Fibroblast of villous mesenchyme (primary cell): ENCODE results near the gene ANKRD28. TPM values are rescaled to one million over a fixed set of nuclear protein-coding genes. Genes with fewer than 3 reads are reported as not detected.
"Not testable (repeated sequence)": the region's sequence is repeated elsewhere in the genome, so short reads cannot be mapped to it uniquely, and the experiment has no call there.

Source experiments
- DNase-seq: peaks from one replicate; pipeline ENCODE4 v3.0.0-alpha.2; 2010; ENCODE audit warnings: low read depth
- H3K4me3 ChIP-seq: 2 replicates; pipeline ENCODE4 v1.5.1; 2011; ENCODE audit warnings: low read depth, mild to moderate bottlenecking, low read length
- total RNA-seq: library from RNA; depleted of rRNA; stranded (reverse); fragments of >200 nt; gene quantifications from 2 replicates; pipeline ENCODE4 v1.2.3, GENCODE V29; 2012
- TF ChIP-seq, protein P1 (sequence below): IDR thresholded peaks from 2 replicates; pipeline ENCODE4 v1.5.1; 2012; ENCODE audit warnings: low read depth, mild to moderate bottlenecking, low read length; ENCODE audit not compliant: insufficient read depth

Gene ANKRD28
- total RNA-seq, 1 donor, result 372 TPM

- DNase-seq, result peak; percentile 82
- TF ChIP-seq, protein P1, sequence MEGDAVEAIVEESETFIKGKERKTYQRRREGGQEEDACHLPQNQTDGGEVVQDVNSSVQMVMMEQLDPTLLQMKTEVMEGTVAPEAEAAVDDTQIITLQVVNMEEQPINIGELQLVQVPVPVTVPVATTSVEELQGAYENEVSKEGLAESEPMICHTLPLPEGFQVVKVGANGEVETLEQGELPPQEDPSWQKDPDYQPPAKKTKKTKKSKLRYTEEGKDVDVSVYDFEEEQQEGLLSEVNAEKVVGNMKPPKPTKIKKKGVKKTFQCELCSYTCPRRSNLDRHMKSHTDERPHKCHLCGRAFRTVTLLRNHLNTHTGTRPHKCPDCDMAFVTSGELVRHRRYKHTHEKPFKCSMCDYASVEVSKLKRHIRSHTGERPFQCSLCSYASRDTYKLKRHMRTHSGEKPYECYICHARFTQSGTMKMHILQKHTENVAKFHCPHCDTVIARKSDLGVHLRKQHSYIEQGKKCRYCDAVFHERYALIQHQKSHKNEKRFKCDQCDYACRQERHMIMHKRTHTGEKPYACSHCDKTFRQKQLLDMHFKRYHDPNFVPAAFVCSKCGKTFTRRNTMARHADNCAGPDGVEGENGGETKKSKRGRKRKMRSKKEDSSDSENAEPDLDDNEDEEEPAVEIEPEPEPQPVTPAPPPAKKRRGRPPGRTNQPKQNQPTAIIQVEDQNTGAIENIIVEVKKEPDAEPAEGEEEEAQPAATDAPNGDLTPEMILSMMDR, result peak; percentile 34
- no peak overlapping the region for H3K4me3 ChIP-seq
Measured at GRCh38 chr3:15815696-15816095, 17.9 kb upstream of the ANKRD28 start.

DNA sequence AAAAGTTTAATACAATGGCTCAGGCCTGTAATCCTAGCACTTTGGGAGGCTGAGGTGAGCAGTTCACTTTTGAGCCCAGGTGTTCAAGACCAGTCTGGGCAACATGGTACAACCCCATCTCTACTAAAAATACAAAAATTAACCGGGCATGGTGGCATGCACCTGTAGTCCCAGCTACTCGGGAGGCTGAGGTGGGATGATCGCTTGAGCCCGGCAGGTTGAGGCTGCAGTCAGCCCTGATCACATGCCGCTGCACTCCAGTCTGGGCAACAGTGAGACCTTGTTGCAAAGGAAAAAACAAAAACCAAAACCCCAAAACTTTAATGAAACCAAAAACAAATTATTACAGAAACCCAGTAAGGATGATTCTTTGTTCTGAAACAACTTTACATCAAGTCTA is 15.3 kb upstream of the ANKRD28 start:
- H3K4me3 ChIP-seq, DNase-seq: not testable (repeated sequence)

DNA sequence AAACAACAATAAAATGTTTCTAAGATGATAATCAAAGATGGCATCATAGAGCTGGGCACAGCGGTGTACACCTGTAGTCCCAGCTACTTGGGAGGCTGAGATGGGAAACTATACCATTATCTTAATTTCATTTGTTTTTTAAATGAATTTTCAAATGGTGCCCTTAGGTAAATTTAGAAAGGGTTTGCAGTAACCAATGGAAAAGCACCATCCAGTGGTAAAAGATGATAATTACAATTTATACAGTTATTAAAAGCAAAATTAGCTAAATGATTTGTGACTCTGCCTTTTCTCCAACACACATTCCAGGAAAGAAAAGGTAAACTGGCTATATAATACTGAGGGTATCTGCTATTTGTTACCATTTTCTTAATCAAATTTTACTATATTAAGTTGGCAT is 14.4 kb upstream of the ANKRD28 start:
- peak; percentile 49 for DNase-seq
- no peak overlapping the region for H3K4me3 ChIP-seq
- TF ChIP-seq, protein P1, result peak; percentile 45

DNA sequence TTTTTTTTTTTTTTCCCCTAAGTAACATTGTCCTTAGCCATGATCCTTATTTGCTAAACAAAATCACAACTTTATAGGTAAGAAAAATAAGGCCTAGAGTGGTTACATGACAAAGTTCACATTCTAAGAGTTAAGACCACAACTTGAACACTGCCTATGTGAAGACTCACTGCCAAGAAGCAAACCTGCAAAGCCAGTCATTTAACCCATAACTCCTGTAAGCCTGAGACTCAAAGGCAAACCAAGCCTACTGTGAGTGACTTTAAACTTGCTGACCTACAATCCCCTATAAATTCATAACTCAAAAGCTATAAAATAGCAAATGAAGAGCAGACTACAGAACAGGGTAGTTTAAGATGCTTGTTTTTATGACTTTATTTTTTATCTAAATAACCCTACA is 12.9 kb upstream of the ANKRD28 start:
- no peak for DNase-seq
- TF ChIP-seq, protein P1, result no peak
- no peak overlapping the region for H3K4me3 ChIP-seq

GRCh38 chr3:15809313-15809712 is 11.5 kb upstream of the ANKRD28 start:
- no peak overlapping the region for H3K4me3 ChIP-seq
- DNase-seq, result no peak
- TF ChIP-seq, protein P1, result no peak

DNA sequence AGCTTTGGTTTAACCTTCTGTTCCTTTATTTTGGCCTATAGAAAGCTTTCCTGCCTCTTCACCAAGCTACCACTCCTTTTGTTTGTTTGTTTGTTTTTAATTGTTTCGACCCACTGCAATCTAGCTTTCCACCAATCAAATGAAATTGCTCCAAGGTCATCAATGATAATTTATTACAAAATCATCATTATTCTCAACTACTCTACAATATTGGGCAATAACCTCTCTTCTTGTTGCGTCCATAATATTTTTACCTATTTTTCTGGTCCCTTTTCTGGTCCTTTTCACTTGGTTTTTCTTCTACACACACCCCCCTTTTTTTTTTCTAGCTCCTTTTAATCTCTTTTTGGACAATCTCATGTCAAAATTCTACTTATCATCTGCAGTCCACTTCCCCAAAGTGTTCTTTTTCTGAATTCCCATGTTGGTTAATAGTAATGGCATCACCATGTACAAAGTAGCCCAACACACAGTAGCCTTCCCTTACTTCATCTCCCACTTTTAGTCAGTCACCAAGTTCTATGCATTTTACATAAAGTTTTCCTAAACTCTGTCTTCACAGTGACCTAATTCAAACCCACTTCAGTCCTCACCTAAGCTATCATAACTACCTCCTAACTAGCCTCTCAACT is 11.0 kb upstream of the ANKRD28 start:
- DNase-seq, result no peak
- TF ChIP-seq, protein P1, result no peak
- no peak overlapping the region for H3K4me3 ChIP-seq

DNA sequence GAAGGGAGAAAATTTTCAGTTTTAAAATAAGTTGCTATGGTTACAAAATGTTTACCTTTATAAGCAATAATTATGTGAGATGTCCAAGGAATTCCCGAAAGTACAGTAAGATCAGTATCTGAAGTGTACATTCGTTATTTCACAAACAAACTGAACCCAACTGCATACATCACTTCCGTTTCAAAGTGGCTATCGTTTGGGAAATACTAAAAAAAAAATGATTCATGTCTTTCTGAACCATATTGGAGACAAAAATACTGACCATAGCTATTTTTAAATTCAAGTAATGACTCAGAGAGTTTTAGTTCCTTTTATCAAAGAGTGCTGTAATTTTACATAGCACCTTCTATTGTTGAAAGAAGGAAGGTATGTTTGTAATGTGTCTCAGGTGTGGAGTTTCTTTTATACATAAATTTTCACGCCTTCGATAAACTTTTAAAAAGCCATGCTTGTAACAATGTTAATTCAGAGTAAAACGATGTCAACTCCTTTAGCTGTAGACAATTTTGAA is 8.0 kb upstream of the ANKRD28 start:
- peak; percentile 71 for DNase-seq
- H3K4me3 ChIP-seq, result no peak overlapping the region
- TF ChIP-seq, protein P1, result no peak
